SKM-1 (cell line): Measurements from ENCODE around the gene TMEM161A.
"Not testable (repeated sequence)": the region's sequence is repeated elsewhere in the genome, so short reads cannot be mapped to it uniquely, and the experiment has no call there.

Experiments used
- DNase-seq: peaks from one replicate; lab custom pipeline; 2025; ENCODE audit not compliant: unreplicated experiment; lab: John Stamatoyannopoulos, UW

The TMEM161A gene

GRCh38 chr19:19122902-19123301 is 15.4 kb downstream of the TMEM161A start:
- no peak for DNase-seq

- DNase-seq, result no peak
Observed at GRCh38 chr19:19121371-19121770, 16.9 kb downstream of the TMEM161A start.

GRCh38 chr19:19120308-19121231 is 17.7 kb downstream of the TMEM161A start:
- no peak for DNase-seq

GRCh38 chr19:19119325-19120237 is 18.7 kb downstream of the TMEM161A start:
- DNase-seq, result no peak

GRCh38 chr19:19115954-19116353 is 22.3 kb downstream of the TMEM161A start:
- peak; percentile 6 for DNase-seq

- DNase-seq, result no peak
Observed at GRCh38 chr19:19113040-19113626, 25.1 kb downstream of the TMEM161A start.

GRCh38 chr19:19111967-19112580 is 26.2 kb downstream of the TMEM161A start:
- no peak for DNase-seq

- no peak for DNase-seq
Observed at GRCh38 chr19:19111136-19111835, 27.0 kb downstream of the TMEM161A start.

GRCh38 chr19:19110410-19111135 is 27.7 kb downstream of the TMEM161A start:
- DNase-seq, result no peak

- no peak for DNase-seq
Observed at GRCh38 chr19:19109601-19110000, 28.7 kb downstream of the TMEM161A start.

GRCh38 chr19:19107654-19108053 is 30.6 kb downstream of the TMEM161A start:
- no peak for DNase-seq

GRCh38 chr19:19106938-19107337 is 31.3 kb downstream of the TMEM161A start:
- DNase-seq, result not testable (repeated sequence)

- no peak for DNase-seq
Observed at GRCh38 chr19:19106056-19106551, 32.2 kb downstream of the TMEM161A start.

- no peak for DNase-seq
Observed at GRCh38 chr19:19105365-19106055, 32.8 kb downstream of the TMEM161A start.

GRCh38 chr19:19103167-19103566 is 35.1 kb downstream of the TMEM161A start:
- no peak for DNase-seq

- DNase-seq, result not testable (repeated sequence)
Observed at GRCh38 chr19:19102566-19102965, 35.7 kb downstream of the TMEM161A start.

- no peak for DNase-seq
Observed at GRCh38 chr19:19101540-19101939, 36.7 kb downstream of the TMEM161A start.

- DNase-seq, result no peak
Observed at GRCh38 chr19:19098703-19099632, 39.3 kb downstream of the TMEM161A start.
